Ishikawa (cell line): ENCODE measurements around the gene RASSF1.

Source experiments
- CEBPB ChIP-seq: IDR thresholded peaks from 2 replicates; pipeline ENCODE4 v1.6.1; 2012
- CREB1 ChIP-seq: IDR thresholded peaks from 2 replicates; pipeline ENCODE4 v1.6.1; 2012; ENCODE audit warnings: low read depth
- EGR1 ChIP-seq: IDR thresholded peaks from 2 replicates; pipeline ENCODE4 v1.6.1; 2012
- EP300 ChIP-seq: IDR thresholded peaks from 2 replicates; pipeline ENCODE4 v1.6.1; 2012; ENCODE audit warnings: borderline replicate concordance
- FOXM1 ChIP-seq: IDR thresholded peaks from 2 replicates; pipeline ENCODE4 v1.6.1; 2012; ENCODE audit warnings: low read depth, borderline replicate concordance
- NFIC ChIP-seq: IDR thresholded peaks from 2 replicates; pipeline ENCODE4 v1.6.1; 2012
- RAD21 ChIP-seq: IDR thresholded peaks from 2 replicates; pipeline ENCODE4 v1.6.1; 2012; ENCODE audit warnings: low read depth
- REST ChIP-seq: IDR thresholded peaks from 2 replicates; pipeline ENCODE4 v1.6.1; 2012; ENCODE audit warnings: low read depth, mild to moderate bottlenecking
- TAF1 ChIP-seq: IDR thresholded peaks from 2 replicates; pipeline ENCODE4 v1.6.1; 2012; ENCODE audit warnings: low read depth, mild to moderate bottlenecking
- TCF12 ChIP-seq: IDR thresholded peaks from 2 replicates; pipeline ENCODE4 v1.6.1; 2012; ENCODE audit warnings: low read depth
- TEAD4 ChIP-seq: IDR thresholded peaks from 2 replicates; pipeline ENCODE4 v1.6.1; 2012
- USF1 ChIP-seq: IDR thresholded peaks from 2 replicates; pipeline ENCODE4 v1.6.1; 2012
- YY1 ChIP-seq: IDR thresholded peaks from 2 replicates; pipeline ENCODE4 v1.6.1; 2012; ENCODE audit warnings: low read depth
- TF ChIP-seq, protein P1 (sequence below): IDR thresholded peaks from 2 replicates; pipeline ENCODE4 v1.6.1; 2012

DNA sequence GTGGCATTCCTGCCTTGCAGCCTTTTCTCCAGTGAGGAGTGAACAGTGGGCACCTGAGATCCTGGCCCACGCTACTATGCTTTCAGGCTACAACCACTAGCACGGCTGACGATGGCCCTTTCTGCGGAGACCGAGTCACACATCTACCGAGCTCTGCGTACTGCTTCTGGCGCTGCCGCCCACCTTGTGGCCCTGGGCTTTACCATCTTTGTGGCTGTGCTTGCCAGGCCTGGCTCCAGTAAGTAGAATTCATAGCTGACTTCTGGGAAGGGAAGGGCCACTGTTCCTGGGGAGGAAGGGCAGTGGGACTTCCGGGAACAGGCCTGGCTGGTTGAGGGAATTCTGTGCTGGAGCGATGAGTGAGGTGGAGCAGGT, 10.7 kb upstream of the RASSF1 start:
- TF ChIP-seq CEBPB = no peak
- TF ChIP-seq RAD21 = no peak
- TF ChIP-seq NFIC = no peak
- TF ChIP-seq, protein P1, sequence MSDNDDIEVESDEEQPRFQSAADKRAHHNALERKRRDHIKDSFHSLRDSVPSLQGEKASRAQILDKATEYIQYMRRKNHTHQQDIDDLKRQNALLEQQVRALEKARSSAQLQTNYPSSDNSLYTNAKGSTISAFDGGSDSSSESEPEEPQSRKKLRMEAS = no peak
- no peak for TF ChIP-seq EGR1
- TF ChIP-seq TAF1 = no peak
- no peak for TF ChIP-seq REST
- no peak for TF ChIP-seq YY1
- no peak for TF ChIP-seq FOXM1
- TF ChIP-seq EP300 = no peak
- TF ChIP-seq USF1 = no peak
- no peak for TF ChIP-seq TEAD4
- no peak for TF ChIP-seq CREB1
- no peak for TF ChIP-seq TCF12
